SKM-1 treated with dmso at 0.1 percent for 144 hours (cell line): ENCODE results near the gene TENM3.

Experiments
- DNase-seq: peaks from one replicate; lab custom pipeline; 2025; ENCODE audit not compliant: unreplicated experiment; lab: John Stamatoyannopoulos, UW

Gene TENM3

DNA sequence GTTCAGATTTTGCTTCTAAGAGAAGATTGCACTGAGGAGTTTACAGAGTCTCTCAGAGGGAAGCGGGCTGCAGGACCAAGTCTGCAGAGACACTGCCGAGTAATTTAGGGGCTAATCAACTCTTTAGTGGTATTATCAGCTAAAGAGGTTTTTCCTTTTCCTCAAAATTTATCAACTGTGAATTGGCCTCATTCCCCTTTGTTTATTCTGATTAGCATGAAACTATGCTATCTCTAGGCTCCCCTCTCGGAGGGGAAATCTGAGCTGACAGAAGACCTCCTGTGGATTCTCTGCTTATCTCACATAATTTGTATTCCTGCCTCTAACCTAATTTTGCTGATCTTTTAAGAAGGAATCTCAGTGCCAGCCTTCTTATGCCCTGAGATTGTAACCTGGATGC, 473.0 kb downstream of the TENM3 start:
- DNase-seq: no peak

DNA sequence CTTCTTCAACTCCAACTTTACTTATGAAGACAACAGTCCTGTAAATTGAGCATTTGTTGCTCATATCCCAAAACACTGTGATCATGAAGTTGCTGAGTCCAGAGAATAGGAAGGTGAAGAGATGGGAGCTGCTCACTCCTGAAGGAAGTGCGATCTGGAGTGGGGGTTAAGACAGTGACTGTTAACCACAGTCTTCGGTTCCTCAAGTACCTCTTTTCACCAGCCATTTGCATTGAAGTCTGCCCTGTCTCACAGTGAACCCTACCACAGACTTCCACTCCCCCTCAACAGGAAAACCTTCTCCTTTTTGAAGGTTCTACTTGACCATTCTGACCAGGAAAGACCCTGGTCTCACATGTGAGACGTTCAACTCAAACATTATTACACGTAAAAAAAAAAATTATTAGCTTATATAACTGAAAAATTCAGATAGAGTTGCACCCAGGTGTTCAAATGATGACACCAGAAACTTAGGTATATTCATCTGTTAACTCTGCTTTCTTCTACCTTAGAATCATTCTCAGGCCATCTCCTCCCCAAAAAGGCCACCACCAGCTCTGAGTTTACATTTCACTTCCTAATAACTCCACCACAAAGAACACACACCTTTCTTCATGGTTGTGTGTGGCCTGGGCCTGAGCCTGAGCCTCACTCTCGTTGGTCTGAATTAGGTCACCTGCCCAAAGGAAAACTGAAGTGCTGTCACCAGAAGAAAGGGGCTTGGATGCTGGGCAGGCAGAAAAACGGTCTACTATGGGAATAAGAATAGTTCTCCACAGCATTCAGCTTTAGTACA, 474.8 kb downstream of the TENM3 start:
- DNase-seq: no peak

DNA sequence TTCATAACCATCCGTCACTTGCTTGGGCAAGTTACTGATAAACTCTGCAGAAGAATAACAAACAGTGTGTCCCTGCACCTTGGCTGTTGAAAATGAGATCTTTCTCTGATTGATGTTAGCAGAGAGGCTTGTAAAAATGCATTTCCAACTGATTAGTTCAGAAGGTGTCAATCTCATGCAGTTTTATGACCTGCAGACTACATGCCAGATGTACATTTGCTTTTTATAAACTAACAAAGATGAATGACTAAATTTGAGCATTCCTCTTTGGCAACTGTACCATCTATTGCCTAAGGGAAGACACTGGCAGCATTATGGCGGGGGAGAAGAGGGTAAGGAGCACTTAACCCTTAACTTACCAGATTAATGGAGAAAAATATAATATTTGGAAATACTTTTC, 481.2 kb downstream of the TENM3 start:
- DNase-seq: no peak

GRCh38 chr4:182729516-182729915, 486.3 kb downstream of the TENM3 start:
- DNase-seq: no peak

- no peak for DNase-seq
Measured at GRCh38 chr4:182730791-182731190, 487.6 kb downstream of the TENM3 start.

DNA sequence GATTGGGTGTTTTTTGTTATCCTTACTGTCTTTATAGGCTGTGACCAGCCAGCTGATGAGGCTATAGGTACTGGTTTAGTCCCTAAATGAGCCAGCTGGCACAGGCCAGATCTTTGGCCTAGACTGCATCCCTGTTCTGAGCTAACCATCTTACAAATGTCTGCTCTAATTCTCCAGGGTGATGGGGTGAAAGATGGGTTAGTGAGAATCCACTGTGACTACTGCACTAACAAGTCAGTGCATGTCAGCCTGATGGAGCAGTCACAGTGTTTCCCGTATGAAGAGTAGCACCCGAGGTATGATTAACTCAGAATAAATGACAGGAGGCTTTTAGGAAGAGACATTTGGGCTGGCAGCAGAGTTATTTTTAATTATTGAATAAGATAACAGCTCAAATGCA, 493.0 kb downstream of the TENM3 start:
- DNase-seq: no peak

DNA sequence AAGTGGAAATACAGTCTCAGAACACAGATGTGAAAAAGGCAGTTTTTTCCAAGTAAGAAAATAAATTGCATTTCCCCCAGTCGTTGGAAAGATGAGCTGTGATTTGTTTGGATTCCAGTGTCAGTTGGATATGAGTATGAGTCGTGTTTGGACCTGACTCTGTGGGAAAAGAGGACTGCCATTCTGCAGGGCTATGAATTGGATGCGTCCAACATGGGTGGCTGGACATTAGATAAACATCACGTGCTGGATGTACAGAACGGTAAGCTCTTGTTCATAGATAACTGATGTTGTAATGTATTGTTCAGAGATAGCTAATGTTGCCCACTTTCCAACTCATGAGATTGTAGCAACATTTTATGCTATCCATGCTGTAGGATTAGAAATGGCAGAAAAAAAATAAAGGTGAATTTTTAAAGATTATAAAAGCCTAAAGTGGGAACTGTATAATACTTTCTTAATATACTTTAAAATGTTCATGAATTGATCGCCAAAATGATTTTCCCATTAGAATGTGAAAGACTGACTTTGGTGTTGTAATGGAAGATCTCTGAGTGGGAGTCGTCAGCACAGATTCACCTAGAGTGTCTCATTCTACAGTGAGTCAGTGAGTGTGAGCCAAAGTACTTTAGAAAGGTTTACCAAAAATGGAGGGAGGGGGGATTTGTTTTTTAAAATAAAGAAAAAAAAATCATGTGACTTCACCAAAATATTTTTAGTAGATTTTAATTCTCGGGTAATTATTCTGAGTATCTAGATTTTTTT, 495.3 kb downstream of the TENM3 start:
- no peak for DNase-seq

- DNase-seq: no peak
Measured at GRCh38 chr4:182740256-182740655, 497.1 kb downstream of the TENM3 start.

DNA sequence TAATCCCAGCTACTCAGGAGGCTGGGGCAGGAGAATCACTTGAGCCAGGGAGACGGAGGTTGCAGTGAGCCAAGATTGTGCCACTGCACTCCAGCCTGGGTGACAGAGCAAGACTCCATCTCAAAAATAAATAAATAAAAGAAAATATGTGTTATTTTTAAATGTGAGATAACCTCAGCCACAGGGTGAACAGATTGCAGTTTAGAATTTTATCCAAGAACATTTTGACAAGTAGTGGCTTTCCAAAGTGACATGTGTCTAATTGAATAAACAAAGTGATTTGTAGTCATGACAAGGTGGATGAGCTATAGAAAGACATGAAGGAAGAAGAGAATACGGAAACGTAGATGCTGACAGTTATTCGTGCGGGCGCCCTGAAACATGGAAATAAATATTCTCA, 497.9 kb downstream of the TENM3 start:
- no peak for DNase-seq

DNA sequence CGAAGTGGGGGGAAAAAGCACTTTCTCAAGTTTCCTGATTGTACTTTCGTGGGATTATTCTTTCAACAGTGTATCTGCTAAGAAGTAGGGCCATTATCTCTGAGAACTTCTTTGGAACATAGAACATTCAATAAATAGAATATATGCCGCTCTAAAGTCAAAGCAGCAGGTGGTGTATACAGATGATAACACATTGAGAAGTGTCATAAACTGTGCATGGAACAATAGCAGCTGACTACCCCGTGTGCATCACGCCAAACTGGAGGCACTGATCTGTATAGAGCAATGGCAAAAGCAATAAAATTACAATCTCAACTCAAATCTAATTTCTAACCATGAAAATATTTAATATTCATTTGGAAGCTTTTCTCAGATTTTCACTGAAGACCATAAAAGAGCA, 498.7 kb downstream of the TENM3 start:
- no peak for DNase-seq

- DNase-seq: no peak
Measured at GRCh38 chr4:182743815-182744214, 500.6 kb downstream of the TENM3 start.

DNA sequence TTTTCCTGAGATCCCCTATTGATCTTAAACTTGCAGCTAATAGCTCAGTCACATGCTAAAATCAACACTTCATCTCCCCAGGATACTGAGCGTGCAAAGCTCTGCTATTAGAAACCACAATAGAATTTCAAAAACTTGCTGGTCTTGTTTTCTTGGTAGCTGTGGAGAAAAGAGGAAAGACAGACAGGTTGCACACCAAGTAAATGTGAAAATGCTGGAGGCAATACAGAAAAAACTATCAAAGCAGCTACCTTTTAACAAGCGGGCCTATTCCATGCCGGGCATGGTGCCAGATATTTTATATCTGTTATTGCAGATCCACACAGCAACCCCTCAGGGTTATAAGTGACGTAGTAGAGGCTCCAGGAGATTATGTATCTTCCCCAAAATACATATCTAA, 502.0 kb downstream of the TENM3 start:
- no peak for DNase-seq

DNA sequence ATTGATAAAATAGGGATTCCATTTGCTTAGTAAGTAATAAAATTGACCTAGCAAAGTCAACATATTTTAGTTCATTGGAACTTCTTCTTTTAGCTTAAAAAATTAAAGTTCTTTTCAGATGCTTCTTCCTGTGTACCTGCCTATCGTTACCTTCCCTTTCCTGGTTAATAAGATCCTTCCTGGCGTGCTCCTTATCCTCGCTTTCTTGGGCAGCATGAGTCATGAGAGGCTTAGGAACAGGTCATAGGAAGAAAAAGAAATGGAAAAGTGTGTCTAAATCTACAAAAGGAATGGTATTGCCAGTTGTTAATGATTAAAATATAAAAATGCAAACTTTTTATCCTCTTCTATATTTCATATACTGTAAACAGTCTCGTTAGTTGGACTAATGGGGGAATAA, 503.7 kb downstream of the TENM3 start:
- no peak for DNase-seq

DNA sequence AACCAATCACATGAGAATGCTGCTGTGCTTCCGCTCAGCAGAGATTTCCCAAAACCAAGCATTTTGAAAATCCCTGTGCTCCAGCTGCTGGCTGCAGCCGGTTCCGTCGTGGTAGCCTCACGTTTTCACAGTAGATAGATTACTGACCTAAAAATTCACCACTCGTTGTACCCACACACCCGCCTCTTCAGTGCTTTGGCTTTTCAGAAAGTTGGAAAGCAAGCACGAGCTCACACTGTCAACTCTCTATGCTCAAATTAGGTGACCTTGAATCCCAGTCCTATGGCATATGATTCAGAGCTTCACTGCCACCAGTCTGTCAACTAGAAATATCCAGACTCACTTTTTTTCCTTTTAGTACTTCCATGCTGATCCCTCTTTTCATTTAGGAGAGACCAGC, 505.1 kb downstream of the TENM3 start:
- no peak for DNase-seq

DNA sequence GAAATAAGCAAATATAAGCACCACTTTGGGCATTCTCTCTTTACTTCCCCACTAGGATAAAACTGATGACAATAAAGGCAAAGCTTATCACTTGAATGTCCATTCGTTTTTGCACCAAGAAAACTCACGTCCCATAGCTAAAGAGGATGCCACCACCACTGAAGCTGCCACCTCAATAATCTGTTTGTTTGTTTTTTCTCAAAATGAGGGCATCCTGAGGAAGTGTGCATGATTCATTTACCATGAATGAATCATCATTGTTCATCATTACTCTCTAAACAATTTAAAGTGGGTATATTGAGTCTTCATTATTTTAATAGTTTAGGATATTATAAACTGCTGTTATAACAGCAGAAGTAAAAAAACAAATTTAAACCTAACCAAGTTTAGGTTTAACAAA, 505.7 kb downstream of the TENM3 start:
- DNase-seq: no peak

DNA sequence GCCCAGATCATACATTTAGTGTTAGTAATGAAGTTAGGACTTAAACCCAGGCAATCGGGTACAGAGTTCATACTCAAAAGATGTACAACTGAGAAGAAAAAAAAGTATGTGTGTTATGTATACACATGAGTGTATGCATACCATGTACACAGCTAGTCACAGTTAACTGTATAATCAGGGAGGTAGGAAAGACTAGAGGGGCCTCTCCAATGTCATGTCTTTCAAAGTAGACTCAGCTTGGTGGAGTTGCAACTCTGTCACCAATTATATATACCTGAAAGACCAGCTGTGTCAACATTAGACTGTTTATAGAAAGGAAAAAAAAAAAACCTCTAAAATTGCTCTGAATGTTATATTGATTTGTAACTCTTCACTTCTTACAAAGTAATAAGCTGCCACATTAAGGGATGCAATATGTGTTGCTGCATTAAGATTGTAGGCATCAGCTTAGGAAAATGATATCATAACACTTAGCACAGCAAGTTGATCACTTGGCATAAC, 506.5 kb downstream of the TENM3 start:
- DNase-seq: no peak

GRCh38 chr4:182752158-182752910, 509.1 kb downstream of the TENM3 start:
- no peak for DNase-seq

GRCh38 chr4:182754895-182755294, 511.7 kb downstream of the TENM3 start:
- no peak for DNase-seq

- DNase-seq: no peak
Measured at GRCh38 chr4:182756161-182756690, 513.0 kb downstream of the TENM3 start.

DNA sequence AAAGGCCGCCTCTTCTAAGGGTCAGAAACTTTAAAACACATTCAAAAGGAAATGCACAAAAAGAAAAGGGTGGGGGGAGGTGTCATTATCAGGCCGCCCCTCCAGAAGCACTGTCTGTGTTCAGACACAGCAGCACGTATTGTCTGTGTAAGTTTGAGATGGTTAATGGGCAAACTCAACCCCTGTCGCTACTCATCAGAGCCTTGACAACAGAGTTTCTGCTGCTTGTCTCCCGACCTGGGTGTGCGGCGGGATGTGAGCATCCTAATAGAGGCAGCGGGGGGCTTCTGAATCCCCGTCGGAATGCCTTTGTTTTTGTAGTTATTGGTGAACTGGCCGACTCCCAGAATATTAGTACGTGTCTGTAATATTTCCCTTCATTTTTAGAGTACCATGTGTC, 515.1 kb downstream of the TENM3 start:
- no peak for DNase-seq

- DNase-seq: no peak
Measured at GRCh38 chr4:182760551-182761043, 517.4 kb downstream of the TENM3 start.
